WTC11 (cell line): ENCODE data around the gene EYS. TPM values are rescaled to one million over a fixed set of nuclear protein-coding genes. Genes with fewer than 3 reads are reported as not detected.
"Not testable (repeated sequence)": the region's sequence is repeated elsewhere in the genome, so short reads cannot be mapped to it uniquely, and the experiment has no call there.

ENCODE experiments used
- ATAC-seq: fragments of 200-7000 bp; cut with Tn5 transposase; 2 replicates; pipeline ENCODE4 v1.10.0; 2021; ENCODE audit warnings: mild to moderate bottlenecking, moderate library complexity
- CTCF ChIA-PET: fragments of 300-600 bp; sonication (Branson Sonifier 250); formaldehyde crosslinking; loops from one replicate; lab custom pipeline; 2021; ENCODE audit warnings: antibody characterized with exemption; lab: Charles Lee
- POLR2A ChIA-PET: fragments of 350-600 bp; sonication (Branson Sonifier 250); formaldehyde crosslinking; loops from one replicate; lab custom pipeline; 2021; ENCODE audit warnings: antibody characterized with exemption; lab: Charles Lee
- DNase-seq: peaks from one replicate; pipeline ENCODE4 v3.0.0; 2021; ENCODE audit warnings: low spot score
- H3K27ac Mint-ChIP-seq: 2 replicates; pipeline ENCODE4 v1.8.0; 2021; ENCODE audit warnings: mixed read lengths
- H3K27me3 Mint-ChIP-seq: 2 replicates; pipeline ENCODE4 v1.8.0; 2021; ENCODE audit warnings: low read depth, mild to moderate bottlenecking, moderate library complexity, mixed read lengths
- H3K36me3 Mint-ChIP-seq: 2 replicates; pipeline ENCODE4 v1.8.0; 2021; ENCODE audit warnings: mixed read lengths
- H3K4me1 Mint-ChIP-seq: 2 replicates; pipeline ENCODE4 v1.8.0; 2022; ENCODE audit warnings: mixed read lengths
- H3K4me3 Mint-ChIP-seq: 2 replicates; pipeline ENCODE4 v1.8.0; 2021; ENCODE audit warnings: mild to moderate bottlenecking, moderate library complexity, mixed read lengths
- H3K9me3 Mint-ChIP-seq: 2 replicates; pipeline ENCODE4 v1.8.0; 2021; ENCODE audit warnings: mixed read lengths
- ATF1 ChIP-seq: sonication (generic); formaldehyde crosslinking; IDR thresholded peaks from 2 replicates; pipeline ENCODE4 v1.8.1; 2023; ENCODE audit warnings: mild to moderate bottlenecking, moderate library complexity, missing genetic modification reagents
- CREB1 ChIP-seq: sonication (generic); formaldehyde crosslinking; IDR thresholded peaks from 2 replicates; pipeline ENCODE4 v1.8.0; 2023; ENCODE audit warnings: mild to moderate bottlenecking, missing genetic modification reagents
- CREM ChIP-seq: sonication (generic); formaldehyde crosslinking; IDR thresholded peaks from 2 replicates; pipeline ENCODE4 v1.8.1; 2022; ENCODE audit warnings: mild to moderate bottlenecking, missing genetic modification reagents, moderate library complexity
- ESRRA ChIP-seq: sonication (generic); formaldehyde crosslinking; IDR thresholded peaks from 2 replicates; pipeline ENCODE4 v1.8.1; 2022; ENCODE audit warnings: mild to moderate bottlenecking, missing genetic modification reagents, borderline replicate concordance
- ETV6 ChIP-seq: sonication (generic); formaldehyde crosslinking; IDR thresholded peaks from 2 replicates; pipeline ENCODE4 v1.8.1; 2022; ENCODE audit warnings: mild to moderate bottlenecking, missing genetic modification reagents
- FOXP1 ChIP-seq: sonication (generic); formaldehyde crosslinking; IDR thresholded peaks from 2 replicates; pipeline ENCODE4 v1.8.0; 2022; ENCODE audit warnings: missing genetic modification reagents, mild to moderate bottlenecking, moderate library complexity, borderline replicate concordance
- GABPB1 ChIP-seq: sonication (generic); formaldehyde crosslinking; IDR thresholded peaks from 2 replicates; pipeline ENCODE4 v1.8.1; 2023; ENCODE audit warnings: mild to moderate bottlenecking, missing genetic modification reagents
- IRF2 ChIP-seq: sonication (generic); formaldehyde crosslinking; IDR thresholded peaks from 2 replicates; pipeline ENCODE4 v1.8.0; 2022; ENCODE audit warnings: low read depth, missing genetic modification reagents, borderline replicate concordance
- JUN ChIP-seq: sonication (generic); formaldehyde crosslinking; IDR thresholded peaks from 2 replicates; pipeline ENCODE4 v1.8.0; 2023; ENCODE audit warnings: mild to moderate bottlenecking, missing genetic modification reagents
- MXD4 ChIP-seq: fragments of 250-450 bp; sonication (Bioruptor Pico); IDR thresholded peaks from 2 replicates; pipeline ENCODE4 v1.8.0; 2021; ENCODE audit warnings: mild to moderate bottlenecking, moderate library complexity, borderline replicate concordance
- NR1H2 ChIP-seq: sonication (generic); formaldehyde crosslinking; IDR thresholded peaks from 2 replicates; pipeline ENCODE4 v1.9.0; 2021; ENCODE audit warnings: mild to moderate bottlenecking, moderate library complexity, missing genetic modification reagents
- PRRX2 ChIP-seq: fragments of 250-450 bp; sonication (Bioruptor Pico); IDR thresholded peaks from 2 replicates; pipeline ENCODE4 v1.8.0; 2021; ENCODE audit warnings: mild to moderate bottlenecking
- RELA ChIP-seq: sonication (generic); formaldehyde crosslinking; IDR thresholded peaks from 2 replicates; pipeline ENCODE4 v1.8.1; 2022; ENCODE audit warnings: missing genetic modification reagents, mild to moderate bottlenecking, borderline replicate concordance
- RORB ChIP-seq: fragments of 250-450 bp; sonication (Bioruptor Pico); IDR thresholded peaks from 2 replicates; pipeline ENCODE4 v1.9.0; 2021; ENCODE audit warnings: mild to moderate bottlenecking
- TEAD4 ChIP-seq: sonication (generic); formaldehyde crosslinking; IDR thresholded peaks from 2 replicates; pipeline ENCODE4 v1.8.0; 2022; ENCODE audit warnings: mild to moderate bottlenecking, missing genetic modification reagents
- ZNF219 ChIP-seq: sonication (generic); formaldehyde crosslinking; IDR thresholded peaks from 2 replicates; pipeline ENCODE4 v1.8.0; 2023; ENCODE audit warnings: missing genetic modification reagents, mild to moderate bottlenecking, borderline replicate concordance
- ZNF317 ChIP-seq: sonication (generic); formaldehyde crosslinking; IDR thresholded peaks from 2 replicates; pipeline ENCODE4 v1.8.1; 2023; ENCODE audit warnings: low read depth, mild to moderate bottlenecking, moderate library complexity, missing genetic modification reagents, borderline replicate concordance
- ZNF416 ChIP-seq: fragments of 250-450 bp; sonication (Bioruptor Pico); IDR thresholded peaks from 2 replicates; pipeline ENCODE4 v1.9.0; 2021; ENCODE audit warnings: mild to moderate bottlenecking, inconsistent platforms
- ZNF671 ChIP-seq: fragments of 250-450 bp; sonication (Bioruptor Pico); IDR thresholded peaks from 2 replicates; pipeline ENCODE4 v1.8.0; 2021; ENCODE audit warnings: mild to moderate bottlenecking
- total RNA-seq: library from RNA; stranded (reverse); gene quantifications from 3 replicates; pipeline ENCODE4 v1.2.3, GENCODE V29; 2021
- TF ChIP-seq, protein P1 (sequence below): fragments of 250-450 bp; sonication (Bioruptor Pico); IDR thresholded peaks from 2 replicates; pipeline ENCODE4 v2.1.2; 2022; ENCODE audit warnings: mild to moderate bottlenecking, moderate library complexity
- TF ChIP-seq, protein P2 (sequence below): sonication (generic); formaldehyde crosslinking; IDR thresholded peaks from 2 replicates; pipeline ENCODE4 v1.8.1; 2022; ENCODE audit warnings: low read depth, missing genetic modification reagents, borderline replicate concordance
- TF ChIP-seq, protein P3 (sequence below): sonication (generic); formaldehyde crosslinking; IDR thresholded peaks from 2 replicates; pipeline ENCODE4 v1.8.1; 2023; ENCODE audit warnings: mild to moderate bottlenecking, missing genetic modification reagents, moderate library complexity
- TF ChIP-seq, protein P4 (sequence below): fragments of 250-450 bp; sonication (Bioruptor Pico); IDR thresholded peaks from 2 replicates; pipeline ENCODE4 v1.9.0; 2021; ENCODE audit warnings: moderate library complexity, mild to moderate bottlenecking, inconsistent platforms, borderline replicate concordance
- TF ChIP-seq, protein P5 (sequence below): sonication (generic); formaldehyde crosslinking; IDR thresholded peaks from 2 replicates; pipeline ENCODE4 v1.8.1; 2023; ENCODE audit warnings: mild to moderate bottlenecking, missing genetic modification reagents, borderline replicate concordance
- TF ChIP-seq, protein P6 (sequence below): sonication (generic); formaldehyde crosslinking; IDR thresholded peaks from 2 replicates; pipeline ENCODE4 v1.8.1; 2023; ENCODE audit warnings: mild to moderate bottlenecking, missing genetic modification reagents

Gene EYS
- total RNA-seq, 1 experiment from 2014 or later: not detected

DNA sequence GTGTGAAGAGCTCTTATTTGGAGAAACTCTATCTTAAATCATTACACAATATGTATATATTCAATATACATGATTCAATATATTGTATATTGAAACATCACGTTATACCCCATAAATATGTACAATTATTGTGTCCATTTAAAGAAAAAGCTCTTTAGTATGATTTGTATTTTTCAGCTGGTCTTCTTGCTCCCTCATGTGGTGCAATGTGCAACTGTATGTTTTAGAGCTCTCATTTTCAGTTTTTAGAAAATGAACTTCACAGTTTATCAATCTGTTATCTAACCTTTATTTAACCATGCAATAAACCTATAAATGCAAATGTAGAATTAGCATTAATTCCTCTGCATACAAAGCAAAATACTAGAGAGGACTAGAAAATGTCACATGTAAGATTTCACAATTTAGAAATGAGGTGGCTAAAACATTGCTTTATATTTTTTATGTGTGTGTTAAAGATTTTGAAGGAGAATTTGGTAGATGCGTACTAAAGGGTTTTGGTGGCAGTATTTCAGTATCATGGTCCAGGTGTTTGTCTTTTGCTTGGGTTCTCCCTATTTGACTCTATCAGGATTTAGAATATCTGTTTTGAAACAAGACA lies 1904.3 kb downstream of the EYS start:
- Mint-ChIP-seq H3K27ac (no peak overlapping the region), H3K27me3 (no peaks in the 10 kb centered on the region; the same call in 1 of the 2 replicates), H3K4me3 (no peak overlapping the region), H3K36me3 (no peaks in the 10 kb centered on the region), H3K4me1 (peaks cover 13% of the 10 kb centered on the region), H3K9me3 (peaks cover 10% of the 10 kb centered on the region; the same call in 1 of the 2 replicates)
- DNase-seq (no peak), ATAC-seq (no peak)
- TF ChIP-seq, protein P1, sequence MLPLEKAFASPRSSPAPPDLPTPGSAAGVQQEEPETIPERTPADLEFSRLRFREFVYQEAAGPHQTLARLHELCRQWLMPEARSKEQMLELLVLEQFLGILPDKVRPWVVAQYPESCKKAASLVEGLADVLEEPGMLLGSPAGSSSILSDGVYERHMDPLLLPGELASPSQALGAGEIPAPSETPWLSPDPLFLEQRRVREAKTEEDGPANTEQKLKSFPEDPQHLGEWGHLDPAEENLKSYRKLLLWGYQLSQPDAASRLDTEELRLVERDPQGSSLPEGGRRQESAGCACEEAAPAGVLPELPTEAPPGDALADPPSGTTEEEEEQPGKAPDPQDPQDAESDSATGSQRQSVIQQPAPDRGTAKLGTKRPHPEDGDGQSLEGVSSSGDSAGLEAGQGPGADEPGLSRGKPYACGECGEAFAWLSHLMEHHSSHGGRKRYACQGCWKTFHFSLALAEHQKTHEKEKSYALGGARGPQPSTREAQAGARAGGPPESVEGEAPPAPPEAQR (CRISPR knock-in tag): no peak
- no peak for TF ChIP-seq RORB
- no peak for TF ChIP-seq ATF1 (CRISPR knock-in tag)
- TF ChIP-seq ZNF671: no peak
- TF ChIP-seq RELA (CRISPR knock-in tag): no peak
- TF ChIP-seq ETV6 (CRISPR knock-in tag): no peak
- TF ChIP-seq MXD4 (CRISPR knock-in tag): no peak
- TF ChIP-seq JUN (CRISPR knock-in tag): no peak
- no peak for TF ChIP-seq ESRRA (CRISPR knock-in tag)
- TF ChIP-seq ZNF317 (CRISPR knock-in tag): no peak
- TF ChIP-seq FOXP1 (CRISPR knock-in tag): no peak
- TF ChIP-seq, protein P2, sequence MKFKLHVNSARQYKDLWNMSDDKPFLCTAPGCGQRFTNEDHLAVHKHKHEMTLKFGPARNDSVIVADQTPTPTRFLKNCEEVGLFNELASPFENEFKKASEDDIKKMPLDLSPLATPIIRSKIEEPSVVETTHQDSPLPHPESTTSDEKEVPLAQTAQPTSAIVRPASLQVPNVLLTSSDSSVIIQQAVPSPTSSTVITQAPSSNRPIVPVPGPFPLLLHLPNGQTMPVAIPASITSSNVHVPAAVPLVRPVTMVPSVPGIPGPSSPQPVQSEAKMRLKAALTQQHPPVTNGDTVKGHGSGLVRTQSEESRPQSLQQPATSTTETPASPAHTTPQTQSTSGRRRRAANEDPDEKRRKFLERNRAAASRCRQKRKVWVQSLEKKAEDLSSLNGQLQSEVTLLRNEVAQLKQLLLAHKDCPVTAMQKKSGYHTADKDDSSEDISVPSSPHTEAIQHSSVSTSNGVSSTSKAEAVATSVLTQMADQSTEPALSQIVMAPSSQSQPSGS (CRISPR knock-in tag): no peak
- no peak for TF ChIP-seq ZNF219 (CRISPR knock-in tag)
- TF ChIP-seq, protein P3, sequence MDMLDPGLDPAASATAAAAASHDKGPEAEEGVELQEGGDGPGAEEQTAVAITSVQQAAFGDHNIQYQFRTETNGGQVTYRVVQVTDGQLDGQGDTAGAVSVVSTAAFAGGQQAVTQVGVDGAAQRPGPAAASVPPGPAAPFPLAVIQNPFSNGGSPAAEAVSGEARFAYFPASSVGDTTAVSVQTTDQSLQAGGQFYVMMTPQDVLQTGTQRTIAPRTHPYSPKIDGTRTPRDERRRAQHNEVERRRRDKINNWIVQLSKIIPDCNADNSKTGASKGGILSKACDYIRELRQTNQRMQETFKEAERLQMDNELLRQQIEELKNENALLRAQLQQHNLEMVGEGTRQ (CRISPR knock-in tag): no peak
- TF ChIP-seq IRF2: no peak
- TF ChIP-seq ZNF416: no peak
- no peak for TF ChIP-seq CREM (CRISPR knock-in tag)
- no peak for TF ChIP-seq NR1H2 (CRISPR knock-in tag)
- TF ChIP-seq CREB1 (CRISPR knock-in tag): no peak
- POLR2A ChIA-PET: no interaction called here
- CTCF ChIA-PET: interaction anchor here (0.5 to 2.1 kb wide), 15 partner anchors 14 to 525 kb away, joined by 3 to 16 read pairs (median 4); no protein-coding TSS in a partner anchor

DNA sequence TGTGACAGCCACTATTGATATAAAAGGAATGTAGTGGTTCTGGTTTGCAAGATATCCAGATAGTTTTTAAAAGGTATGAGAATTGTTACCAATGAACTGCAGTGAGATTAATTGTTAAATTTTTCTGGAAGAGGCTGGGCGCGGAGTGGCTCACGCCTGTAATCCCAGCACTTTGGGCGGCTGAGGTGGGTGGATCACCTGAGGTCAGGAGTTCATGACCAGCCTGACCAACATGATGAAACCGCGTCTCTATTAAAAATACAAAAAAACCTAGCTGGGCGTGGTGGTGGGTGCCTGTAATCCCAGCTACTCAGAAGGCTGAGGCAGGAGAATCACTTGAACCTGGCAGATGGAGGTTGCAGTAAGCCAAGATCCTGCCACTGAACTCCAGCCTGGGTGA lies 1906.6 kb downstream of the EYS start:
- H3K4me3 Mint-ChIP-seq, POLR2A ChIA-PET, CTCF ChIA-PET, ATAC-seq, H3K27me3 Mint-ChIP-seq, H3K9me3 Mint-ChIP-seq, H3K4me1 Mint-ChIP-seq, H3K27ac Mint-ChIP-seq, DNase-seq, H3K36me3 Mint-ChIP-seq: not testable (repeated sequence)
- TF ChIP-seq GABPB1: peak; percentile 67

DNA sequence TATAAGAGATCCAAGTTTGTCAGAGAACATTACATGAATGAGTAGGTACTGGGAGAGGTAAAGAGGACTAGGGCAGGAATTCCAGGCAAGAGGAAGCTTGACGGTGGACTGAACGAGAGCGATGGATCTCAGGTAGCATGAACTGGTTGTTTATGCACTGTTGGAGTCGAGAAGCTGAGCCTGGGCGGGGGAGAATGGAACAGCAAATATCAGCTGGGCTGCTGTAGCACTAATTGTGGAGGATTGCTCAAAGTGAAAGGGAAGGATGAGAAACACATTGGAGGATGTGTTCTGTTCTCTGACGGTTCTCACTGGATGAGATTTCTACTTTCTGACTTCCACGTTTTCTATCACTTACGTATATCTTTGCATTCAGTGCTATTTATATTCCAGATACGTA lies 1907.2 kb downstream of the EYS start:
- DNase-seq (no peak), ATAC-seq (no peak)
- Mint-ChIP-seq H3K4me1 (no peaks in the 10 kb centered on the region; the same call in 1 of the 2 replicates), H3K4me3 (no peak overlapping the region), H3K9me3 (peaks cover 6% of the 10 kb centered on the region; the same call in 1 of the 2 replicates), H3K27me3 (no peaks in the 10 kb centered on the region; the same call in 1 of the 2 replicates), H3K36me3 (no peaks in the 10 kb centered on the region), H3K27ac (no peak overlapping the region)
- ChIA-PET POLR2A (no interaction called here), CTCF (no interaction called here)
- TF ChIP-seq, protein P4, sequence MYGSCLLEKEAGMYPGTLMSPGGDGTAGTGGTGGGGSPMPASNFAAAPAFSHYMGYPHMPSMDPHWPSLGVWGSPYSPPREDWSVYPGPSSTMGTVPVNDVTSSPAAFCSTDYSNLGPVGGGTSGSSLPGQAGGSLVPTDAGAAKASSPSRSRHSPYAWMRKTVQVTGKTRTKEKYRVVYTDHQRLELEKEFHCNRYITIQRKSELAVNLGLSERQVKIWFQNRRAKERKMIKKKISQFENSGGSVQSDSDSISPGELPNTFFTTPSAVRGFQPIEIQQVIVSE (CRISPR knock-in tag): no peak
- TF ChIP-seq, protein P5, sequence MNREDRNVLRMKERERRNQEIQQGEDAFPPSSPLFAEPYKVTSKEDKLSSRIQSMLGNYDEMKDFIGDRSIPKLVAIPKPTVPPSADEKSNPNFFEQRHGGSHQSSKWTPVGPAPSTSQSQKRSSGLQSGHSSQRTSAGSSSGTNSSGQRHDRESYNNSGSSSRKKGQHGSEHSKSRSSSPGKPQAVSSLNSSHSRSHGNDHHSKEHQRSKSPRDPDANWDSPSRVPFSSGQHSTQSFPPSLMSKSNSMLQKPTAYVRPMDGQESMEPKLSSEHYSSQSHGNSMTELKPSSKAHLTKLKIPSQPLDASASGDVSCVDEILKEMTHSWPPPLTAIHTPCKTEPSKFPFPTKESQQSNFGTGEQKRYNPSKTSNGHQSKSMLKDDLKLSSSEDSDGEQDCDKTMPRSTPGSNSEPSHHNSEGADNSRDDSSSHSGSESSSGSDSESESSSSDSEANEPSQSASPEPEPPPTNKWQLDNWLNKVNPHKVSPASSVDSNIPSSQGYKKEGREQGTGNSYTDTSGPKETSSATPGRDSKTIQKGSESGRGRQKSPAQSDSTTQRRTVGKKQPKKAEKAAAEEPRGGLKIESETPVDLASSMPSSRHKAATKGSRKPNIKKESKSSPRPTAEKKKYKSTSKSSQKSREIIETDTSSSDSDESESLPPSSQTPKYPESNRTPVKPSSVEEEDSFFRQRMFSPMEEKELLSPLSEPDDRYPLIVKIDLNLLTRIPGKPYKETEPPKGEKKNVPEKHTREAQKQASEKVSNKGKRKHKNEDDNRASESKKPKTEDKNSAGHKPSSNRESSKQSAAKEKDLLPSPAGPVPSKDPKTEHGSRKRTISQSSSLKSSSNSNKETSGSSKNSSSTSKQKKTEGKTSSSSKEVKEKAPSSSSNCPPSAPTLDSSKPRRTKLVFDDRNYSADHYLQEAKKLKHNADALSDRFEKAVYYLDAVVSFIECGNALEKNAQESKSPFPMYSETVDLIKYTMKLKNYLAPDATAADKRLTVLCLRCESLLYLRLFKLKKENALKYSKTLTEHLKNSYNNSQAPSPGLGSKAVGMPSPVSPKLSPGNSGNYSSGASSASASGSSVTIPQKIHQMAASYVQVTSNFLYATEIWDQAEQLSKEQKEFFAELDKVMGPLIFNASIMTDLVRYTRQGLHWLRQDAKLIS (CRISPR knock-in tag): no peak
- TF ChIP-seq PRRX2 (CRISPR knock-in tag): no peak
- no peak for TF ChIP-seq TEAD4 (CRISPR knock-in tag)
- TF ChIP-seq, protein P6, sequence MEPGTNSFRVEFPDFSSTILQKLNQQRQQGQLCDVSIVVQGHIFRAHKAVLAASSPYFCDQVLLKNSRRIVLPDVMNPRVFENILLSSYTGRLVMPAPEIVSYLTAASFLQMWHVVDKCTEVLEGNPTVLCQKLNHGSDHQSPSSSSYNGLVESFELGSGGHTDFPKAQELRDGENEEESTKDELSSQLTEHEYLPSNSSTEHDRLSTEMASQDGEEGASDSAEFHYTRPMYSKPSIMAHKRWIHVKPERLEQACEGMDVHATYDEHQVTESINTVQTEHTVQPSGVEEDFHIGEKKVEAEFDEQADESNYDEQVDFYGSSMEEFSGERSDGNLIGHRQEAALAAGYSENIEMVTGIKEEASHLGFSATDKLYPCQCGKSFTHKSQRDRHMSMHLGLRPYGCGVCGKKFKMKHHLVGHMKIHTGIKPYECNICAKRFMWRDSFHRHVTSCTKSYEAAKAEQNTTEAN (CRISPR knock-in tag): no peak
